IMR-90 (cell line): ENCODE data around the gene COL6A3. TPM values are rescaled to one million over a fixed set of nuclear protein-coding genes. Genes with fewer than 3 reads are reported as not detected.

ENCODE experiments used
- ATAC-seq: fragments of 200-7000 bp; cut with Tn5 transposase; 2 replicates; pipeline ENCODE4 v1.9.1; 2020; ENCODE audit warnings: low read depth, mild to moderate bottlenecking, moderate library complexity
- BruUV-seq: library from RNA; stranded (reverse); fragments of 400-500 nt; replicated peaks from 2 replicates; lab custom pipeline; 2021; lab: Mats Ljungman, UMichigan
- CTCF ChIA-PET: fragments of 300-600 bp; formaldehyde crosslinking; extraction: SDS; loops from one replicate; lab custom pipeline; 2021; ENCODE audit warnings: antibody characterized with exemption; lab: Yijun Ruan, JAX
- POLR2A ChIA-PET: fragments of 300-600 bp; sonication (Branson Sonifier 250); formaldehyde crosslinking; loops from one replicate; lab custom pipeline; 2022; ENCODE audit warnings: antibody characterized with exemption; ENCODE audit not compliant: unreplicated experiment; lab: Charles Lee
- DNase-seq: peaks from one replicate; pipeline ENCODE4 v3.0.0; 2013
- H2AFZ ChIP-seq: replicated peaks from 2 replicates; pipeline ENCODE3; 2013; ENCODE audit warnings: low read length, mild to moderate bottlenecking; ENCODE audit not compliant: poor library complexity
- H2AK5ac ChIP-seq: 2 replicates; pipeline ENCODE4 v1.6.1; 2013; ENCODE audit warnings: low read depth, low read length, inconsistent platforms
- H2AK9ac ChIP-seq: replicated peaks from 2 replicates; pipeline ENCODE3; 2013; ENCODE audit warnings: mild to moderate bottlenecking, low read depth, low read length, moderate library complexity; ENCODE audit not compliant: poor library complexity
- H2BK120ac ChIP-seq: 2 replicates; pipeline ENCODE4 v1.6.1; 2013; ENCODE audit warnings: low read depth, low read length, inconsistent platforms
- H2BK15ac ChIP-seq: 3 replicates; pipeline ENCODE4 v1.6.1; 2013; ENCODE audit warnings: low read depth, low read length, inconsistent platforms
- H2BK20ac ChIP-seq: 2 replicates; pipeline ENCODE4 v1.6.1; 2013; ENCODE audit warnings: low read depth, mild to moderate bottlenecking, inconsistent platforms, low read length, moderate library complexity
- H2BK5ac ChIP-seq: 2 replicates; pipeline ENCODE4 v1.6.1; 2013; ENCODE audit warnings: mild to moderate bottlenecking, low read depth, low read length, inconsistent platforms; ENCODE audit not compliant: poor library complexity, severe bottlenecking
- H3K14ac ChIP-seq: replicated peaks from 2 replicates; pipeline ENCODE4 v1.6.1; 2013; ENCODE audit warnings: low read depth, low read length, inconsistent platforms
- H3K18ac ChIP-seq: 2 replicates; pipeline ENCODE4 v1.6.1; 2013; ENCODE audit warnings: low read depth, low read length, control low read depth
- H3K23ac ChIP-seq: 2 replicates; pipeline ENCODE4 v1.6.1; 2013; ENCODE audit warnings: low read depth, low read length, inconsistent platforms
- H3K27ac ChIP-seq: 2 replicates; pipeline ENCODE4 v1.5.1; 2013; ENCODE audit warnings: mild to moderate bottlenecking, control low read depth, low read length; ENCODE audit not compliant: insufficient read depth
- H3K27me3 ChIP-seq: 2 replicates; pipeline ENCODE4 v1.6.1; 2013; ENCODE audit warnings: low read length; ENCODE audit not compliant: control insufficient read depth, insufficient read depth
- H3K36me3 ChIP-seq: 2 replicates; pipeline ENCODE4 v1.6.1; 2013; ENCODE audit warnings: low read length, mixed read lengths; ENCODE audit not compliant: control insufficient read depth, insufficient read depth
- H3K4ac ChIP-seq: 2 replicates; pipeline ENCODE4 v1.6.1; 2013; ENCODE audit warnings: low read depth, low read length, inconsistent platforms
- H3K4me1 ChIP-seq: 2 replicates; pipeline ENCODE4 v1.6.1; 2013; ENCODE audit warnings: low read length, mixed read lengths; ENCODE audit not compliant: control insufficient read depth, insufficient read depth
- H3K4me2 ChIP-seq: 2 replicates; pipeline ENCODE4 v1.6.1; 2013; ENCODE audit warnings: low read depth, mild to moderate bottlenecking, control low read depth, low read length, moderate library complexity
- H3K4me3 ChIP-seq: 2 replicates; pipeline ENCODE4 v1.5.1; 2013; ENCODE audit warnings: low read depth, mild to moderate bottlenecking, control low read depth, low read length, moderate library complexity; ENCODE audit not compliant: insufficient read depth
- H3K56ac ChIP-seq: 2 replicates; pipeline ENCODE4 v1.6.1; 2013; ENCODE audit warnings: low read length, inconsistent platforms; ENCODE audit not compliant: insufficient read depth; ENCODE audit errors: extremely low read depth
- H3K79me1 ChIP-seq, 2 experiments: 2 replicates each; pipeline ENCODE4 v1.6.1; 2013; ENCODE audit warnings: low read length in 2 of 2, inconsistent platforms in 1 of 2, low read depth in 1 of 2
- H3K9ac ChIP-seq: 2 replicates; pipeline ENCODE4 v1.6.1; 2013; ENCODE audit warnings: low read depth, low read length, control low read depth
- H3K9me1 ChIP-seq: 2 replicates; pipeline ENCODE4 v1.6.1; 2013; ENCODE audit warnings: low read length, inconsistent platforms; ENCODE audit not compliant: insufficient read depth
- H3K9me3 ChIP-seq: 2 replicates; pipeline ENCODE4 v1.6.1; 2013; ENCODE audit warnings: low read length; ENCODE audit not compliant: control insufficient read depth, insufficient read depth
- H4K20me1 ChIP-seq: 2 replicates; pipeline ENCODE4 v1.6.1; 2013; ENCODE audit warnings: low read length, inconsistent platforms; ENCODE audit not compliant: insufficient read depth
- H4K5ac ChIP-seq: 2 replicates; pipeline ENCODE4 v1.6.1; 2013; ENCODE audit warnings: mild to moderate bottlenecking, low read depth, low read length, control low read depth
- H4K8ac ChIP-seq, 2 experiments: 2 replicates each; pipeline ENCODE4 v1.6.1; 2013; ENCODE audit warnings: low read depth in 2 of 2, low read length in 2 of 2, control low read depth in 1 of 2, inconsistent platforms in 1 of 2
- H4K91ac ChIP-seq: 2 replicates; pipeline ENCODE4 v1.6.1; 2013; ENCODE audit warnings: low read depth, low read length, inconsistent platforms; ENCODE audit not compliant: insufficient read depth
- BHLHE40 ChIP-seq: fragments of 150-350 bp; IDR thresholded peaks from 2 replicates; pipeline ENCODE4 v1.6.1; 2016; ENCODE audit warnings: mild to moderate bottlenecking, low read depth, low read length
- CEBPB ChIP-seq: IDR thresholded peaks from 2 replicates; pipeline ENCODE4 v1.6.1; 2012; ENCODE audit warnings: low read depth, low read length, improper control_type of control experiment
- CHD1 ChIP-seq: IDR thresholded peaks from 2 replicates; pipeline ENCODE4 v1.6.1; 2012; ENCODE audit warnings: low read depth, low read length, improper control_type of control experiment
- FOS ChIP-seq: fragments of 150-350 bp; IDR thresholded peaks from 2 replicates; pipeline ENCODE4 v1.6.1; 2016; ENCODE audit warnings: low read depth, low read length
- MAFK ChIP-seq: IDR thresholded peaks from 2 replicates; pipeline ENCODE4 v1.6.1; 2012; ENCODE audit warnings: low read depth, low read length, improper control_type of control experiment
- MAZ ChIP-seq: IDR thresholded peaks from 2 replicates; pipeline ENCODE4 v1.6.1; 2012; ENCODE audit warnings: low read depth, mild to moderate bottlenecking, low read length, improper control_type of control experiment, moderate library complexity, borderline replicate concordance
- MXI1 ChIP-seq: IDR thresholded peaks from 2 replicates; pipeline ENCODE4 v1.6.1; 2012; ENCODE audit warnings: low read depth, mild to moderate bottlenecking, low read length, moderate library complexity, borderline replicate concordance
- NFE2L2 ChIP-seq: fragments of 150-350 bp; IDR thresholded peaks from 2 replicates; pipeline ENCODE4 v1.6.1; 2016; ENCODE audit warnings: low read depth, mild to moderate bottlenecking, low read length
- POLR2A ChIP-seq: IDR thresholded peaks from 2 replicates; pipeline ENCODE4 v1.6.1; 2012; ENCODE audit warnings: mild to moderate bottlenecking, low read depth, low read length
- RAD21 ChIP-seq: IDR thresholded peaks from 2 replicates; pipeline ENCODE4 v1.6.1; 2012; ENCODE audit warnings: low read length, improper control_type of control experiment
- RCOR1 ChIP-seq: IDR thresholded peaks from 2 replicates; pipeline ENCODE4 v1.6.1; 2012; ENCODE audit warnings: mild to moderate bottlenecking, low read length, improper control_type of control experiment; ENCODE audit not compliant: insufficient replicate concordance
- RFX5 ChIP-seq: IDR thresholded peaks from 2 replicates; pipeline ENCODE4 v1.8.0; 2012; ENCODE audit warnings: low read depth, mild to moderate bottlenecking, low read length, moderate library complexity
- SMC3 ChIP-seq: fragments of 150-350 bp; IDR thresholded peaks from 2 replicates; pipeline ENCODE4 v1.6.1; 2016; ENCODE audit warnings: low read depth, mild to moderate bottlenecking, antibody characterized with exemption, low read length, moderate library complexity
- WGBS, 2 experiments: methylation state at CpG; one replicate each; pipeline versions ENCODE4 v1.1.5 to v1.1.7; 2013; ENCODE audit warnings: missing lambda C conversion rate in 2 of 2; ENCODE audit not compliant: insufficient read length in 1 of 2; ENCODE audit errors: extremely low coverage in 2 of 2; 5-methylcytosine and 5-hydroxymethylcytosine counted together
- dilution Hi-C: fragments of 300-500 bp; cut with HindIII; formaldehyde crosslinking; loops from one replicate; pipeline ENCODE4 v1.14.3; 2018; ENCODE audit warnings: low sequenced_read_pairs; ENCODE audit not compliant: unreplicated experiment
- in situ Hi-C: fragments of 300-500 bp; cut with MboI; formaldehyde crosslinking; loops from 3 replicates; pipeline ENCODE4 v1.14.3; 2019; ENCODE audit warnings: low sequenced_read_pairs, inconsistent platforms, mixed read lengths
- intact Hi-C: fragments of 100-400 bp; cut with micrococcal nuclease; formaldehyde crosslinking; loops from 2 replicates; pipeline ENCODE4 v1.10.0; 2022
- polyA plus RNA-seq, 3 experiments: library from polyadenylated mRNA; depleted of rRNA; stranded (reverse); fragments of >200 nt; gene quantifications; 2 replicates each; pipeline ENCODE4 v1.2.3, GENCODE V29; 2012; ENCODE audit warnings: low replicate concordance in 1 of 3
- total RNA-seq: library from RNA; depleted of rRNA; stranded (reverse); fragments of >200 nt; gene quantifications from 2 replicates; pipeline ENCODE4 v1.2.3, GENCODE V29; 2012
- TF ChIP-seq, protein P1 (sequence below): fragments of 150-350 bp; IDR thresholded peaks from 2 replicates; pipeline ENCODE4 v1.6.1; 2016; ENCODE audit warnings: low read depth, mild to moderate bottlenecking, low read length, moderate library complexity, borderline replicate concordance
- TF ChIP-seq, protein P2 (sequence below): conservative IDR thresholded peaks from 2 replicates; pipeline ENCODE4 v1.5.1; 2012; ENCODE audit warnings: mild to moderate bottlenecking, low read depth, low read length, improper control_type of control experiment
- TF ChIP-seq, protein P3 (sequence below): fragments of 150-350 bp; IDR thresholded peaks from 2 replicates; pipeline ENCODE4 v1.6.1; 2017; ENCODE audit warnings: mild to moderate bottlenecking, antibody characterized with exemption, low read length, low read depth

COL6A3 gene
- total and polyA plus RNA-seq, 2 of the 4 experiments (the other 2 are of a cell fraction): 964 to 1,855 TPM

DNA sequence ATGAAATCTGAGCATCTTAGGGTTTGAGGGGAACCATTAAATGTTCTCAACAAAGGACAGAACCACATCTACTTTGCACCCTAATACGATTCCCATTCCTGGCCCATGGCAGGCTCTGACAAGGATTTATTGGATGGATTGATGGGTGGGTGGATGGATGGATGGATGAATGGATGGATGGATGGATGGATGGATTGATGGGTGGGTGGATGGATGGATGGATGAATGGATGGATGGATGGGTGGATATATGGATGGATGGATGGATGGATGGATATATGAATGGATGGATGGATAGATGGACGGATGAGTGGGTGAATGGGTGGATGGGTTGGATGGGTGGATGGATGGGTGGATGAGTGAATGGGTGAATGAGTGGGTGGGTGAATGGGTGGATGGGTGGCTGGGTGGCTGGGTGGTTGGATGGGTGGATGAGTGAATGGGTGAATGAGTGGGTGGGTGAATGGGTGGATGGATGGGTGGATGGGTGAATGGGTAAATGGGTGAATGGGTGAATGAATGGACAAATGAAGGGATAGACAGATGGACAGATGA is 43.5 kb upstream of the COL6A3 start:
- Histone ChIP-seq H3K9me1 (peaks cover 34% of the 10 kb centered on the region), H3K23ac (peak overlapping the region; percentile 94), H2BK20ac (peak overlapping the region; percentile 98), H3K14ac (peak overlapping the region; percentile 98), H4K20me1 (no peaks in the 10 kb centered on the region), H4K91ac (peak overlapping the region; percentile 93), H3K79me1 (peaks cover 6 to 29% of the 10 kb centered on the region in 2 experiments; a peak in 3 of 4 replicates), H4K5ac (peak overlapping the region; percentile 94), H3K9ac (no peak overlapping the region), H3K4me2 (no peak overlapping the region), H3K4me3 (no peak overlapping the region), H2AK9ac (no peak overlapping the region), H2AFZ (no peak overlapping the region), H3K56ac (0 out of 2 replicates have a peak overlapping the region, but pooled peaks have one; percentile 37), H4K8ac (peak overlapping the region; percentile 72 to 81; a peak in 3 of 4 replicates), H2BK15ac (peak overlapping the region; percentile 96), H2AK5ac (peak overlapping the region; percentile 99), H2BK5ac (peak overlapping the region; percentile 91), H3K27me3 (no peaks in the 10 kb centered on the region), H3K9me3 (no peaks in the 10 kb centered on the region), H2BK120ac (peak overlapping the region; percentile 98; the same call in 1 of the 2 replicates), H3K4me1 (peaks cover 22% of the 10 kb centered on the region), H3K4ac (peak overlapping the region; percentile 98; the same call in 1 of the 2 replicates), H3K18ac (peak overlapping the region; percentile 99), H3K27ac (peak overlapping the region; percentile 81; the same call in 1 of the 2 replicates), H3K36me3 (no peaks in the 10 kb centered on the region)
- no TSS peak for BruUV-seq
- DNase-seq (no peak), ATAC-seq (no peak)
- POLR2A ChIA-PET: no interaction called here
- CTCF ChIA-PET: interaction anchor here (2.1 kb wide), 1 partner anchor 8 kb away, joined by 4 read pairs; no protein-coding TSS in a partner anchor
- in situ Hi-C loops (no loop called here), intact Hi-C loops (no loop called here), dilution Hi-C loops (no loop called here)
- TF ChIP-seq BHLHE40 (no peak), MAZ (no peak), RFX5 (no peak), FOS (no peak), POLR2A (no peak), MAFK (no peak), NFE2L2 (no peak), RAD21 (no peak), MXI1 (no peak), CHD1 (no peak), CEBPB (no peak), RCOR1 (no peak), SMC3 (no peak)
- TF ChIP-seq, protein P1, sequence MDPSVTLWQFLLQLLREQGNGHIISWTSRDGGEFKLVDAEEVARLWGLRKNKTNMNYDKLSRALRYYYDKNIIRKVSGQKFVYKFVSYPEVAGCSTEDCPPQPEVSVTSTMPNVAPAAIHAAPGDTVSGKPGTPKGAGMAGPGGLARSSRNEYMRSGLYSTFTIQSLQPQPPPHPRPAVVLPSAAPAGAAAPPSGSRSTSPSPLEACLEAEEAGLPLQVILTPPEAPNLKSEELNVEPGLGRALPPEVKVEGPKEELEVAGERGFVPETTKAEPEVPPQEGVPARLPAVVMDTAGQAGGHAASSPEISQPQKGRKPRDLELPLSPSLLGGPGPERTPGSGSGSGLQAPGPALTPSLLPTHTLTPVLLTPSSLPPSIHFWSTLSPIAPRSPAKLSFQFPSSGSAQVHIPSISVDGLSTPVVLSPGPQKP: no peak
- TF ChIP-seq, protein P2, sequence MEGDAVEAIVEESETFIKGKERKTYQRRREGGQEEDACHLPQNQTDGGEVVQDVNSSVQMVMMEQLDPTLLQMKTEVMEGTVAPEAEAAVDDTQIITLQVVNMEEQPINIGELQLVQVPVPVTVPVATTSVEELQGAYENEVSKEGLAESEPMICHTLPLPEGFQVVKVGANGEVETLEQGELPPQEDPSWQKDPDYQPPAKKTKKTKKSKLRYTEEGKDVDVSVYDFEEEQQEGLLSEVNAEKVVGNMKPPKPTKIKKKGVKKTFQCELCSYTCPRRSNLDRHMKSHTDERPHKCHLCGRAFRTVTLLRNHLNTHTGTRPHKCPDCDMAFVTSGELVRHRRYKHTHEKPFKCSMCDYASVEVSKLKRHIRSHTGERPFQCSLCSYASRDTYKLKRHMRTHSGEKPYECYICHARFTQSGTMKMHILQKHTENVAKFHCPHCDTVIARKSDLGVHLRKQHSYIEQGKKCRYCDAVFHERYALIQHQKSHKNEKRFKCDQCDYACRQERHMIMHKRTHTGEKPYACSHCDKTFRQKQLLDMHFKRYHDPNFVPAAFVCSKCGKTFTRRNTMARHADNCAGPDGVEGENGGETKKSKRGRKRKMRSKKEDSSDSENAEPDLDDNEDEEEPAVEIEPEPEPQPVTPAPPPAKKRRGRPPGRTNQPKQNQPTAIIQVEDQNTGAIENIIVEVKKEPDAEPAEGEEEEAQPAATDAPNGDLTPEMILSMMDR: no peak
- TF ChIP-seq, protein P3, sequence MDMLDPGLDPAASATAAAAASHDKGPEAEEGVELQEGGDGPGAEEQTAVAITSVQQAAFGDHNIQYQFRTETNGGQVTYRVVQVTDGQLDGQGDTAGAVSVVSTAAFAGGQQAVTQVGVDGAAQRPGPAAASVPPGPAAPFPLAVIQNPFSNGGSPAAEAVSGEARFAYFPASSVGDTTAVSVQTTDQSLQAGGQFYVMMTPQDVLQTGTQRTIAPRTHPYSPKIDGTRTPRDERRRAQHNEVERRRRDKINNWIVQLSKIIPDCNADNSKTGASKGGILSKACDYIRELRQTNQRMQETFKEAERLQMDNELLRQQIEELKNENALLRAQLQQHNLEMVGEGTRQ: no peak
- WGBS, 2 experiments: 100% methylated on average over 1 of the region's 2 CpGs
